Measurements from ENCODE around the gene IQSEC2. TPM values are rescaled to one million over a fixed set of nuclear protein-coding genes. Genes with fewer than 3 reads are reported as not detected.
A peak's percentile ranks its signal among the peaks of the same experiment; 100 is the strongest.

Gene IQSEC2
- total RNA-seq, 1 donor: 3.6 TPM

DNA sequence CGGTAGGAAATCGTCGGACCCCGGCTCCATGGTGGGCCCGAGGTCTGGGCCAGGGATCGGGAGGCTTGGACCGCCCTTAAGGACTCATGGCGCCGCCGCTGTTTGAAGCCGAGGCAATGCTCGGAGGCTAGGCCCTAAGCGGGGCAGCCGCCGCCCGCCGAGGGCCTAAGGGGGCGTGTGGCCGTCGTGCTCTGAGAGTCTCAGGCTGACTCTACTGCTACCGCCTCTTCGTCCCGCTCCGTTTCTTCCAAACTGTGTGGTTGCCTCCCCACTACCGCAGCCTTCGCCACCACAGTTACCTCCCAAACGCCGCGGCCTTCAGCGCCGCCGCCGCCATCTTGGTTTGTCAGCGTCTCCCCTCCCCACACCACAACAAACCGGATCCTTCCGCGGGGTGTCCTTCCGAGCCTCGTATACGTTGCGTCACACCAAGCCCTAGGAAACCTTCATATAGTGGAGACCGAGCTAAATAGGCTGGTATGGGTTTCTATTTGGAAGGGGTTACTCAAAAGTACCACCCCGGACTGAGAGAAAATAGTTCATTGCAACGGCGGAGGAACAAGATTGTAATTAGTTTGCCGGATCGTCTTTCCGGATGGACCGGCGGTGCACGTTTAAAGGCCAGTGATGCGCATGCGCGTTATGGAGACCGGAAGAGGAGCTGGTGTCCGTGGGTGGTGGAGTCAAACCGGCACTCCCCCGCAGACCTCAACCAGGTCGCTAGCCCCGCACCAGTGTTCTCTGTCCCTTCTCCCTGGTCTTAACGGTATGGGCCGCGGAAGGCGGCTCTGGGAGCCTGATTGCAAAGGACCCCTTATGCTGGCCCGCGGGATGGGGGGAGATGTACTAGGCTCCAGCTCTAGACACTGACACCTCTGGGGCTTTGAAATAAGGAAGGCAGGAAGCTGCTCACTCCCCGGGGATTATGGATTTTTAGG, 56.3 kb downstream of the IQSEC2 start, which contains the start of gene KDM5C:
TSS of gene KDM5C (minus strand) at position 348 of the 938 bp plus-strand sequence. CDS start at position 30, 318 bp downstream.
- TF ChIP-seq, protein P1, sequence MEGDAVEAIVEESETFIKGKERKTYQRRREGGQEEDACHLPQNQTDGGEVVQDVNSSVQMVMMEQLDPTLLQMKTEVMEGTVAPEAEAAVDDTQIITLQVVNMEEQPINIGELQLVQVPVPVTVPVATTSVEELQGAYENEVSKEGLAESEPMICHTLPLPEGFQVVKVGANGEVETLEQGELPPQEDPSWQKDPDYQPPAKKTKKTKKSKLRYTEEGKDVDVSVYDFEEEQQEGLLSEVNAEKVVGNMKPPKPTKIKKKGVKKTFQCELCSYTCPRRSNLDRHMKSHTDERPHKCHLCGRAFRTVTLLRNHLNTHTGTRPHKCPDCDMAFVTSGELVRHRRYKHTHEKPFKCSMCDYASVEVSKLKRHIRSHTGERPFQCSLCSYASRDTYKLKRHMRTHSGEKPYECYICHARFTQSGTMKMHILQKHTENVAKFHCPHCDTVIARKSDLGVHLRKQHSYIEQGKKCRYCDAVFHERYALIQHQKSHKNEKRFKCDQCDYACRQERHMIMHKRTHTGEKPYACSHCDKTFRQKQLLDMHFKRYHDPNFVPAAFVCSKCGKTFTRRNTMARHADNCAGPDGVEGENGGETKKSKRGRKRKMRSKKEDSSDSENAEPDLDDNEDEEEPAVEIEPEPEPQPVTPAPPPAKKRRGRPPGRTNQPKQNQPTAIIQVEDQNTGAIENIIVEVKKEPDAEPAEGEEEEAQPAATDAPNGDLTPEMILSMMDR (IDR thresholded peaks at IDR 0.05; ENCODE audit: insufficient read depth, low read length): no peak
- peak; percentile 98 for DNase-seq (ENCODE audit: low read depth)
- peak within 1 kb of the TSS; percentile 95 for H3K4me3 ChIP-seq (ENCODE audit: low read depth, low read length)

DNA sequence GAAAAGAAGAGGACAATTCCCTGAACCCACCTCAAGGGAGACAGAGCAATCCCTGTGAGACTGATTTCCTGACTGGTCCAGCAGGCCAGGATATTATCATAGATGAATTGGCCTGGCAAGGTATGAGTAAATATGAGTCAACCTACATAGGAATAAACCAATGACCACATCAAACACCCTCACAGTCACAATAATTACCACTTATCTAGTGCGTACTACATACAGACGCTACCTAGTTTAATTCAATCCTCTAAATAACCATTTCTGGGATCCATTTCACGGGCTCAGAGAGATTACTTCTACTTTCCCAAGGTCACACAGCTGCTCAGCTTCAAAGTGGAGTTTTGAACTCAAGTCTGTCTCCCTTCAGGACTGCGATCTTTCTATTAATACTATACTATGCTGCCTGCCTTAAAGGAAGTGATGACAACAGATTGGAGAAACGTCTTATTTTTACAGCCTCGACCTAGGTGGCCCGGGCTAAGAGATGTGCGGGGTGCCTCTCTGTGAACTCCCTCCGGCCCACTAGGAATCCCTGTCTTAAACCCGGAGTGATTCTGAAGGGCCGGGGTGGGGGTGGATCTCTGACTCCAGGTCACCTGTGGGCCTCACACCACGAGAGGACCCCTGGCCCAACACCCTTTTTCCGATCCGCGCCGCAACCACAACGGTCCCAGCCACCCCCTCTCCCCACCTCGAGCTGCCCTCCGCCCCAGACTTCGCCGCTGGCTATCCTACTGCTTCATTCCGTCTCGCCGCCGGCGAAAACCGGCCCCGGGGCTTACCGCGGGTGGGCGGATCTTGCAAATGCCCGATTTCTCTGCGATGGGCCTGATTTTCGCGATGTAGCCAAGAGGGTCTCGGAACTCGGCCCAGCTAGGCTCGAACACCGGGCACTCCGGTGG, 57.2 kb downstream of the IQSEC2 start:
- peak; percentile 62 for DNase-seq (ENCODE audit: low read depth)
- TF ChIP-seq, protein P1 (IDR thresholded peaks at IDR 0.05; ENCODE audit: insufficient read depth, low read length): no peak

GRCh38 chrX:53223068-53223693, 58.2 kb downstream of the IQSEC2 start:
- TF ChIP-seq, protein P1 (IDR thresholded peaks at IDR 0.05; ENCODE audit: insufficient read depth, low read length): no peak
- DNase-seq (ENCODE audit: low read depth): peak; percentile 8
- H3K4me3 ChIP-seq (ENCODE audit: low read depth, low read length): peak overlapping the region; percentile 95

More for the DNA sequence above, 57.2 kb downstream of the IQSEC2 start:
- peak overlapping the region; percentile 95 for H3K4me3 ChIP-seq (ENCODE audit: low read depth, low read length)

Small RNA genes within 50 kb of the gene (small RNA-seq; reads per million reads assigned to genes)
- gene RF00019: not detected

Other genes starting within 250 kb of the IQSEC2 start
- 1.1 and 2.5 TPM in 2 replicates for gene GPR173, start 232.8 kb downstream of the IQSEC2 start, total RNA-seq (ENCODE audit: low replicate concordance)
- 15.2 and 17.5 TPM in 2 replicates for gene TSPYL2, start 199.2 kb downstream of the IQSEC2 start, total RNA-seq (ENCODE audit: low replicate concordance)
- gene KANTR, start 187.4 kb downstream of the IQSEC2 start, total RNA-seq (ENCODE audit: low replicate concordance): 4.4 and 7.2 TPM in 2 replicates
- 51.7 and 76.4 TPM in 2 replicates for gene KDM5C, start 56.4 kb downstream of the IQSEC2 start, total RNA-seq (ENCODE audit: low replicate concordance)
- 11.4 and 40.0 TPM in 2 replicates for gene SMC1A, start 141.1 kb upstream of the IQSEC2 start, total RNA-seq (ENCODE audit: low replicate concordance)
- gene RIBC1, start 141.3 kb upstream of the IQSEC2 start, total RNA-seq (ENCODE audit: low replicate concordance): 0.36 and 1.6 TPM in 2 replicates
- 34.3 and 52.7 TPM in 2 replicates for gene HSD17B10, start 152.8 kb upstream of the IQSEC2 start, total RNA-seq (ENCODE audit: low replicate concordance)

Data from fibroblast of the aortic adventitia (primary cell).